ENCODE measurements around the gene CCR8.

The CCR8 gene

DNA sequence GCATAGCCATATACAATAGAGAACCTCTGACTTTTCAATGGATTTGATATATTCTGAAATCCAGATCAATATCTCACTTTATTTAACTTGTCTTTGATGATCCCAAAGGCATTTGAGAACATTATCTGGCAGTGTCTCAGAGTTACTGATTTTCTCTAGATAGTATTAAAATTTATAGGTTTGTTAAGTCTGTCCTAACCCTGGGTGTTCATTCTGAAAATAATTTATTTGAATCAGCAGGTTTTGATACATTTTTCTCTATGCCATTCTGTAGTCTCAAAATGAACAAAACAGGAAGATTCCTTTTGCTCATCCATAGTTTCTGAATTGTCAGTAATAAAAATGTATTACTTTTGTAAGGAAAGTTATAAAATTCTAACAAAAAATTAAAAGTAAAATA, 14.3 kb downstream of the CCR8 start:
- Histone ChIP-seq H3K4me2 (ENCODE audit: insufficient read depth, low read length) (no peak overlapping the region), H3K27me3 (ENCODE audit: insufficient read depth, low read length, poor library complexity) (no peaks in the 10 kb centered on the region), H2AFZ (ENCODE audit: low read depth, low read length) (no peak overlapping the region), H3K9ac (ENCODE audit: low read depth, low read length) (no peak overlapping the region), H3K4me3 (ENCODE audit: low read depth in 1 of 2, low read length in 2 of 2) (no peak overlapping the region), H3K4me1 (ENCODE audit: insufficient read depth, low read length) (peaks cover 40% of the 10 kb centered on the region), H4K20me1 (ENCODE audit: insufficient read depth, low read length) (no peaks in the 10 kb centered on the region), H3K36me3 (ENCODE audit: insufficient read depth, low read length) (0 out of 2 replicates have a peak, but pooled peaks cover 1% of the 10 kb centered on the region), H3K27ac (ENCODE audit: low read length) (no peak overlapping the region), H3K79me2 (ENCODE audit: insufficient read depth, low read length) (0 out of 2 replicates have a peak, but pooled peaks cover 3% of the 10 kb centered on the region), H3K9me3 (ENCODE audit: insufficient read depth, low read length, severe bottlenecking) (no peaks in the 10 kb centered on the region)
- DNase-seq: no peak
- TF ChIP-seq, protein P1, sequence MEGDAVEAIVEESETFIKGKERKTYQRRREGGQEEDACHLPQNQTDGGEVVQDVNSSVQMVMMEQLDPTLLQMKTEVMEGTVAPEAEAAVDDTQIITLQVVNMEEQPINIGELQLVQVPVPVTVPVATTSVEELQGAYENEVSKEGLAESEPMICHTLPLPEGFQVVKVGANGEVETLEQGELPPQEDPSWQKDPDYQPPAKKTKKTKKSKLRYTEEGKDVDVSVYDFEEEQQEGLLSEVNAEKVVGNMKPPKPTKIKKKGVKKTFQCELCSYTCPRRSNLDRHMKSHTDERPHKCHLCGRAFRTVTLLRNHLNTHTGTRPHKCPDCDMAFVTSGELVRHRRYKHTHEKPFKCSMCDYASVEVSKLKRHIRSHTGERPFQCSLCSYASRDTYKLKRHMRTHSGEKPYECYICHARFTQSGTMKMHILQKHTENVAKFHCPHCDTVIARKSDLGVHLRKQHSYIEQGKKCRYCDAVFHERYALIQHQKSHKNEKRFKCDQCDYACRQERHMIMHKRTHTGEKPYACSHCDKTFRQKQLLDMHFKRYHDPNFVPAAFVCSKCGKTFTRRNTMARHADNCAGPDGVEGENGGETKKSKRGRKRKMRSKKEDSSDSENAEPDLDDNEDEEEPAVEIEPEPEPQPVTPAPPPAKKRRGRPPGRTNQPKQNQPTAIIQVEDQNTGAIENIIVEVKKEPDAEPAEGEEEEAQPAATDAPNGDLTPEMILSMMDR (IDR thresholded peaks at IDR 0.05; ENCODE audit: borderline replicate concordance, extremely low read depth, low read length, poor library complexity, severe bottlenecking): no peak
- TF ChIP-seq EZH2 (IDR thresholded peaks at IDR 0.05; ENCODE audit: borderline replicate concordance, low read depth, low read length, severe bottlenecking): no peak
- ATAC-seq (ENCODE audit: insufficient read depth, low read depth): no peak

DNA sequence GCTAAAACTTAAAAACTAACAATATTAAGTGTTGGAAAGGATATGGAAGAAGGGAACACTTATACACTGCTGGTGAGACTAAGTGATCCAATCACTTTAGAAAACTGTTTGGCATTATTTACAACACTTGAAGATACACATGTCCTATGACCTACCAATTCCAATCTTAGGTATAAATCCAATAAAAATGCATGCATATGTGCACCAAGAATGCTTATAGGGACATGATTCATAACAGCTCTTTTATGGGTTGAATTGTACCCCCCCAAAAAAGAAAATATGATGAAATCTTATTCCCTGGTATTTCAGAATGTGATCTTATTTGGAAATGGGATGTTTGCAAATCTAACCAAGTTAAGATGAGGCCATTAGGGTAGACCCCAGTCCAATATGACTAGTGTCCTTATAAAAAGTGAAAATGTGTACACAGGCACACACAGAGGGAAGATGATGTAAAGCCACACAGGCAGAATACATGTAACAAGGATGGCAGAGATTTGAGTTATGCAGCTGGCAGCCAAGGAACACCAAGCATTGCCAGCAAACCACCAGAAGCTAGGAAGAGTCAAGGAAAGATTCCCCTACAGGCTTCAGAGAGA, 15.3 kb downstream of the CCR8 start:
- DNase-seq: no peak
- Histone ChIP-seq H2AFZ (ENCODE audit: low read depth, low read length) (no peak overlapping the region), H3K79me2 (ENCODE audit: insufficient read depth, low read length) (peaks cover 14% of the 10 kb centered on the region; the same call in 1 of the 2 replicates), H4K20me1 (ENCODE audit: insufficient read depth, low read length) (no peaks in the 10 kb centered on the region), H3K9me3 (ENCODE audit: insufficient read depth, low read length, severe bottlenecking) (no peaks in the 10 kb centered on the region), H3K4me3 (ENCODE audit: low read depth in 1 of 2, low read length in 2 of 2) (no peak overlapping the region), H3K9ac (ENCODE audit: low read depth, low read length) (no peak overlapping the region), H3K4me1 (ENCODE audit: insufficient read depth, low read length) (peaks cover 51% of the 10 kb centered on the region), H3K27me3 (ENCODE audit: insufficient read depth, low read length, poor library complexity) (no peaks in the 10 kb centered on the region), H3K4me2 (ENCODE audit: insufficient read depth, low read length) (no peak overlapping the region), H3K27ac (ENCODE audit: low read length) (peak overlapping the region; percentile 3; the same call in 1 of the 2 replicates), H3K36me3 (ENCODE audit: insufficient read depth, low read length) (no peaks in the 10 kb centered on the region)
- no peak for ATAC-seq (ENCODE audit: insufficient read depth, low read depth)
- TF ChIP-seq, protein P1 (IDR thresholded peaks at IDR 0.05; ENCODE audit: borderline replicate concordance, extremely low read depth, low read length, poor library complexity, severe bottlenecking): no peak
- TF ChIP-seq EZH2 (IDR thresholded peaks at IDR 0.05; ENCODE audit: borderline replicate concordance, low read depth, low read length, severe bottlenecking): no peak

DNA sequence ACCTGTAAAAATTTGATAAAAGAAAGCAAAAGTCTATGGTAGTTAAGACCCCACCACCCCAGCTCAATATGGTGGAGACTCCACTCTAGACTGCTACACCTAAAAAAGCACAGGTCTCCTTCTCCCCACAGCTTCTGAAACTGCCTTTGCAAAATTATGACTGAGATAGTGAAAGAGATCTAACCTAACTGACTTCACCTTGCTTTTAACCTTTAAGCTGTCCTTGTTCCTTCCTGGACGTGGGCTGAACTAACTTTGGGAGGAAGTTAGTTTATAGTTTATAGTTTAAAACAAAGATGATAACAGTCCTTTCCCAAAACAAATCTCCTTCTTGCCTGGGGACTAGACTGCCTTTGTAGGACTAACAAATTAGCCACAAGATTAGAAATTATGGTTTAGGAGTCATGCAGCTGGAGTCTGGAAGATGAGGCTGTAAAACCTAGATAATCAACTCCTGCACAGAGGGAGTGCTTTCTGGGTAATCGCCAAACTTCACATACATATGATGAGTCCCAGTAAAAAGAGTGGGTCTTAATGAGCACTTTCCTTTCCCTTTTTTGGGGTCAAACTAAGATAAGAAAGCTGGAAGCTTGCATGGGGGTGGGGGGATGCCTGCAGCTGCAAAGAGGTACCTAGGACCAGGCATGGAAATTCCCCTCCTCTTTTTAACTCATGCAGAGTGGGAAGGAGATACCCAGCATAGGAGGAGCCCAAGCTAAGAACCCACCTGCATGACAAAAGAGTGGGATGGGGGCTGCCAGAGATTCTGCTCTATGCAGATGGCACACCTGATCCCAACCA, 17.5 kb downstream of the CCR8 start:
- H4K20me1 ChIP-seq (ENCODE audit: insufficient read depth, low read length): no peaks in the 10 kb centered on the region
- peaks cover 72% of the 10 kb centered on the region for H3K4me1 ChIP-seq (ENCODE audit: insufficient read depth, low read length)
- peaks cover 16% of the 10 kb centered on the region; the same call in 1 of the 2 replicates for H3K79me2 ChIP-seq (ENCODE audit: insufficient read depth, low read length)
- H3K4me2 ChIP-seq (ENCODE audit: insufficient read depth, low read length): peak overlapping the region; percentile 44
- no peak for DNase-seq
- no peaks in the 10 kb centered on the region for H3K36me3 ChIP-seq (ENCODE audit: insufficient read depth, low read length)
- no peak for TF ChIP-seq EZH2 (IDR thresholded peaks at IDR 0.05; ENCODE audit: borderline replicate concordance, low read depth, low read length, severe bottlenecking)
- TF ChIP-seq, protein P1 (IDR thresholded peaks at IDR 0.05; ENCODE audit: borderline replicate concordance, extremely low read depth, low read length, poor library complexity, severe bottlenecking): no peak
- H3K27me3 ChIP-seq (ENCODE audit: insufficient read depth, low read length, poor library complexity): no peaks in the 10 kb centered on the region
- H3K27ac ChIP-seq (ENCODE audit: low read length): peak overlapping the region; percentile 86
- H3K4me3 ChIP-seq (ENCODE audit: low read depth in 1 of 2, low read length in 2 of 2): 0 out of 4 replicates have a peak overlapping the region, but pooled peaks of 1 of the 2 experiments have one; percentile 4
- peak; percentile 47 for ATAC-seq (ENCODE audit: insufficient read depth, low read depth)
- H3K9ac ChIP-seq (ENCODE audit: low read depth, low read length): peak overlapping the region; percentile 41
- H3K9me3 ChIP-seq (ENCODE audit: insufficient read depth, low read length, severe bottlenecking): no peaks in the 10 kb centered on the region
- peak overlapping the region; percentile 42 for H2AFZ ChIP-seq (ENCODE audit: low read depth, low read length)
